ENCODE measurements around the gene EVI5L. TPM values are rescaled to one million over a fixed set of nuclear protein-coding genes. Genes with fewer than 3 reads are reported as not detected.

Gene EVI5L
- polyA plus RNA-seq, 1 donor from 2014 or later = 50.6 TPM

- Histone ChIP-seq H3K4me2 (ENCODE audit: low read length) (peak overlapping the region; percentile 55), H3K4me3 (ENCODE audit: low read length) (peak overlapping the region; percentile 74), H3K27ac (ENCODE audit: low read length) (no peak overlapping the region), H3K9me2 (ENCODE audit: insufficient read depth, low read length) (no peaks in the 10 kb centered on the region), H3K79me2 (replicated peaks; ENCODE audit: insufficient read depth, low read length) (peaks cover 16% of the 10 kb centered on the region), H4K20me1 (ENCODE audit: insufficient read depth) (no peaks in the 10 kb centered on the region), H3F3A (ENCODE audit: insufficient read depth, low read length, poor library complexity, severe bottlenecking) (no peaks in the 10 kb centered on the region), H2AFZ (ENCODE audit: low read depth, low read length) (no peak overlapping the region), H3K27me3 (ENCODE audit: insufficient read depth, low read depth, low read length) (no peaks in the 10 kb centered on the region), H3K9ac (ENCODE audit: low read length) (peak overlapping the region; percentile 85), H3K9me3 (ENCODE audit: low read length) (no peaks in the 10 kb centered on the region), H3K36me3 (ENCODE audit: insufficient read depth, low read length) (no peaks in the 10 kb centered on the region)
- TF ChIP-seq EP300 (conservative IDR thresholded peaks at IDR 0.05; ENCODE audit: poor library complexity, severe bottlenecking) (no peak), POLR2AphosphoS5 (IDR thresholded peaks at IDR 0.05) (no peak)
These were observed 805 bp downstream of the EVI5L start for GRCh38 chr19:7830823-7831222.

GRCh38 chr19:7831452-7831851, 1.4 kb downstream of the EVI5L start:
- Histone ChIP-seq H4K20me1 (ENCODE audit: insufficient read depth) (no peaks in the 10 kb centered on the region), H3K9ac (ENCODE audit: low read length) (peak overlapping the region; percentile 85), H3K27me3 (ENCODE audit: insufficient read depth, low read depth, low read length) (no peaks in the 10 kb centered on the region), H2AFZ (ENCODE audit: low read depth, low read length) (no peak overlapping the region), H3K9me3 (ENCODE audit: low read length) (no peaks in the 10 kb centered on the region), H3K4me3 (ENCODE audit: low read length) (peak overlapping the region; percentile 74), H3F3A (ENCODE audit: insufficient read depth, low read length, poor library complexity, severe bottlenecking) (no peaks in the 10 kb centered on the region), H3K9me2 (ENCODE audit: insufficient read depth, low read length) (no peaks in the 10 kb centered on the region), H3K79me2 (replicated peaks; ENCODE audit: insufficient read depth, low read length) (peaks cover 16% of the 10 kb centered on the region), H3K27ac (ENCODE audit: low read length) (no peak overlapping the region), H3K4me2 (ENCODE audit: low read length) (peak overlapping the region; percentile 55), H3K36me3 (ENCODE audit: insufficient read depth, low read length) (no peaks in the 10 kb centered on the region)
- TF ChIP-seq CTCF (IDR thresholded peaks at IDR 0.05; ENCODE audit: poor library complexity, severe bottlenecking) (peak; percentile 27), MXI1 (conservative IDR thresholded peaks at IDR 0.05; ENCODE audit: poor library complexity, severe bottlenecking) (no peak)

- peak overlapping the region; percentile 55 for H3K4me2 ChIP-seq (ENCODE audit: low read length)
- peak overlapping the region; percentile 74 for H3K4me3 ChIP-seq (ENCODE audit: low read length)
- H3K9me3 ChIP-seq (ENCODE audit: low read length) = no peaks in the 10 kb centered on the region
- peak overlapping the region; percentile 85 for H3K9ac ChIP-seq (ENCODE audit: low read length)
- no peaks in the 10 kb centered on the region for H3K9me2 ChIP-seq (ENCODE audit: insufficient read depth, low read length)
- H3K79me2 ChIP-seq (replicated peaks; ENCODE audit: insufficient read depth, low read length) = peaks cover 16% of the 10 kb centered on the region
- H3K27me3 ChIP-seq (ENCODE audit: insufficient read depth, low read depth, low read length) = no peaks in the 10 kb centered on the region
- TF ChIP-seq RAD21 (conservative IDR thresholded peaks at IDR 0.05) = no peak
- no peak for TF ChIP-seq EZH2 (IDR thresholded peaks at IDR 0.05; ENCODE audit: borderline replicate concordance, insufficient read depth, low read length, poor library complexity, severe bottlenecking)
- no peak for TF ChIP-seq SMC3 (conservative IDR thresholded peaks at IDR 0.05; ENCODE audit: poor library complexity)
- TF ChIP-seq REST (IDR thresholded peaks at IDR 0.05; ENCODE audit: borderline replicate concordance) = no peak
- TF ChIP-seq TAF1 (IDR thresholded peaks at IDR 0.05; ENCODE audit: low read depth) = no peak
- no peak for TF ChIP-seq EP300 (conservative IDR thresholded peaks at IDR 0.05; ENCODE audit: poor library complexity, severe bottlenecking)
- H3F3A ChIP-seq (ENCODE audit: insufficient read depth, low read length, poor library complexity, severe bottlenecking) = no peaks in the 10 kb centered on the region
- H4K20me1 ChIP-seq (ENCODE audit: insufficient read depth) = no peaks in the 10 kb centered on the region
- no peaks in the 10 kb centered on the region for H3K36me3 ChIP-seq (ENCODE audit: insufficient read depth, low read length)
- H3K27ac ChIP-seq (ENCODE audit: low read length) = no peak overlapping the region
- no peak overlapping the region for H2AFZ ChIP-seq (ENCODE audit: low read depth, low read length)
These were observed 2.0 kb downstream of the EVI5L start for GRCh38 chr19:7832009-7832408.
